GM23338 (cell line): ENCODE results near the gene BRAF. TPM values are rescaled to one million over a fixed set of nuclear protein-coding genes. Genes with fewer than 3 reads are reported as not detected.

Source experiments
- ATAC-seq: fragments of 200-7000 bp; cut with Tn5 transposase; 3 replicates; pipeline ENCODE4 v1.9.1; 2020
- DNase-seq: peaks from one replicate; pipeline ENCODE4 v3.0.0-alpha.2; 2015; ENCODE audit warnings: low spot score
- H2AFZ ChIP-seq: fragments of 200-600 bp; sonication (generic); 2 replicates; pipeline ENCODE4 v1.8.0; 2016; ENCODE audit warnings: antibody characterized with exemption, mild to moderate bottlenecking, moderate library complexity
- H3F3A ChIP-seq: fragments of 200-600 bp; sonication (generic); replicated peaks from 2 replicates; pipeline ENCODE4 v1.8.0; 2017; ENCODE audit warnings: antibody characterized with exemption, mixed run types, low read depth
- H3K27ac ChIP-seq: fragments of 200-600 bp; sonication (generic); 2 replicates; pipeline ENCODE4 v1.6.1; 2016; ENCODE audit warnings: low read depth
- H3K27me3 ChIP-seq: fragments of 200-600 bp; sonication (generic); 2 replicates; pipeline ENCODE4 v1.8.0; 2016; ENCODE audit warnings: mild to moderate bottlenecking, mixed run types, moderate library complexity; ENCODE audit not compliant: insufficient read depth
- H3K36me3 ChIP-seq: fragments of 200-600 bp; sonication (generic); 2 replicates; pipeline ENCODE4 v1.8.0; 2016; ENCODE audit warnings: mild to moderate bottlenecking; ENCODE audit not compliant: insufficient read depth
- H3K4me1 ChIP-seq: fragments of 200-600 bp; sonication (generic); 2 replicates; pipeline ENCODE4 v1.8.0; 2016; ENCODE audit warnings: mild to moderate bottlenecking, moderate library complexity; ENCODE audit not compliant: insufficient read depth
- H3K4me2 ChIP-seq: fragments of 200-600 bp; sonication (generic); 2 replicates; pipeline ENCODE4 v1.7.1; 2017; ENCODE audit warnings: mixed run types
- H3K4me3 ChIP-seq: fragments of 200-600 bp; sonication (generic); 2 replicates; pipeline ENCODE4 v1.6.1; 2016; ENCODE audit warnings: mixed run types
- H3K79me2 ChIP-seq: fragments of 200-600 bp; sonication (generic); replicated peaks from 2 replicates; pipeline ENCODE4 v1.8.0; 2017; ENCODE audit warnings: mild to moderate bottlenecking; ENCODE audit not compliant: insufficient read depth
- H3K9me2 ChIP-seq: fragments of 200-600 bp; sonication (generic); 2 replicates; pipeline ENCODE4 v1.8.0; 2017; ENCODE audit not compliant: insufficient read depth
- H4K20me1 ChIP-seq: fragments of 200-600 bp; sonication (generic); replicated peaks from 2 replicates; pipeline ENCODE4 v1.8.0; 2017; ENCODE audit warnings: mild to moderate bottlenecking; ENCODE audit not compliant: insufficient read depth
- H3K27ac Mint-ChIP-seq: 2 replicates; pipeline ENCODE4 v1.8.0; 2020; ENCODE audit warnings: inconsistent platforms, mild to moderate bottlenecking, moderate library complexity, mixed read lengths
- H3K27me3 Mint-ChIP-seq: 3 replicates; pipeline ENCODE4 v1.8.0; 2022; ENCODE audit warnings: low read depth, mild to moderate bottlenecking, moderate library complexity, mixed read lengths, inconsistent platforms; ENCODE audit not compliant: insufficient read depth, poor library complexity
- H3K36me3 Mint-ChIP-seq: 3 replicates; pipeline ENCODE4 v1.8.0; 2021; ENCODE audit warnings: low read depth, mild to moderate bottlenecking, inconsistent platforms, moderate library complexity, mixed read lengths
- H3K4me1 Mint-ChIP-seq: 3 replicates; pipeline ENCODE4 v1.8.0; 2020; ENCODE audit warnings: mild to moderate bottlenecking, inconsistent platforms, mixed read lengths
- H3K4me3 Mint-ChIP-seq: 3 replicates; pipeline ENCODE4 v1.8.0; 2021; ENCODE audit warnings: moderate library complexity, mild to moderate bottlenecking, inconsistent platforms, mixed read lengths
- H3K9me3 Mint-ChIP-seq: 3 replicates; pipeline ENCODE4 v1.8.0; 2020; ENCODE audit warnings: moderate library complexity, mild to moderate bottlenecking, inconsistent platforms, mixed read lengths
- CREB1 ChIP-seq: fragments of 250-450 bp; sonication (Bioruptor Pico); IDR thresholded peaks from 2 replicates; pipeline ENCODE4 v1.5.0; 2020; ENCODE audit warnings: low read depth, mild to moderate bottlenecking, moderate library complexity
- CTCF ChIP-seq, 2 experiments: fragments of 200-600 bp in 1 of 2; sonication (generic) in 1 of 2; conservative IDR thresholded peaks; 2 replicates each; pipeline versions ENCODE4 v1.5.1 to v1.6.1; 2016 to 2017; ENCODE audit warnings: antibody characterized with exemption in 2 of 2, low read depth in 2 of 2, mild to moderate bottlenecking in 2 of 2, moderate library complexity in 1 of 2
- ETS1 ChIP-seq: IDR thresholded peaks from 2 replicates; pipeline ENCODE4 v1.6.1; 2016; ENCODE audit warnings: antibody characterized with exemption
- EZH2 ChIP-seq: fragments of 200-600 bp; sonication (generic); IDR thresholded peaks from one replicate; pipeline ENCODE4 v1.8.0; 2017; ENCODE audit warnings: antibody characterized with exemption, mild to moderate bottlenecking, low read depth; ENCODE audit not compliant: unreplicated experiment
- EZH2phosphoT487 ChIP-seq: fragments of 200-600 bp; sonication (generic); IDR thresholded peaks from one replicate; pipeline ENCODE4 v1.8.1; 2018; ENCODE audit warnings: antibody characterized with exemption; ENCODE audit not compliant: unreplicated experiment
- JUNB ChIP-seq: IDR thresholded peaks from one replicate; pipeline ENCODE4 v1.6.1; 2016; ENCODE audit warnings: antibody characterized with exemption; ENCODE audit not compliant: unreplicated experiment
- NANOG ChIP-seq: IDR thresholded peaks from 2 replicates; pipeline ENCODE4 v1.6.1; 2016; ENCODE audit warnings: antibody characterized with exemption, borderline replicate concordance
- POLR2AphosphoS5 ChIP-seq: IDR thresholded peaks from 2 replicates; pipeline ENCODE4 v1.6.1; 2016; ENCODE audit warnings: antibody characterized with exemption, low read depth
- STAT1 ChIP-seq: IDR thresholded peaks from one replicate; pipeline ENCODE4 v1.6.1; 2016; ENCODE audit warnings: antibody characterized with exemption; ENCODE audit not compliant: unreplicated experiment
- ZNF114 ChIP-seq: fragments of 250-450 bp; sonication (Bioruptor Pico); IDR thresholded peaks from 2 replicates; pipeline ENCODE4 v1.5.0; 2020; ENCODE audit warnings: mild to moderate bottlenecking, moderate library complexity
- ZNF331 ChIP-seq: fragments of 250-450 bp; sonication (Bioruptor Pico); IDR thresholded peaks from 2 replicates; pipeline ENCODE4 v1.5.0; 2020; ENCODE audit warnings: low read depth, mild to moderate bottlenecking, moderate library complexity
- polyA plus RNA-seq: library from polyadenylated mRNA; unstranded; fragments of >200 nt; fragmentation: Nextera tagmentation; extraction: Ambion mirVana; gene quantifications from 2 replicates; pipeline ENCODE4 v1.2.1, GENCODE V29; 2016
- total RNA-seq: library from RNA; depleted of rRNA; stranded (reverse); fragments of >200 nt; shearing (Covaris generic); gene quantifications from 2 replicates; pipeline ENCODE4 v1.2.3, GENCODE V29; 2014
- TF ChIP-seq, protein P1 (sequence below): fragments of 250-450 bp; sonication (Bioruptor Pico); IDR thresholded peaks from 2 replicates; pipeline ENCODE4 v1.5.0; 2020; ENCODE audit warnings: mild to moderate bottlenecking, moderate library complexity
- TF ChIP-seq, protein P2 (sequence below): IDR thresholded peaks from one replicate; pipeline ENCODE4 v1.6.1; 2018; ENCODE audit warnings: antibody characterized with exemption; ENCODE audit not compliant: unreplicated experiment

Gene BRAF
- total and polyA plus RNA-seq, 2 experiments from 2014 or later, result 14.6 to 36.8 TPM

- Histone ChIP-seq H4K20me1 (no peaks in the 10 kb centered on the region), H3K4me2 (no peak overlapping the region), H3K79me2 (no peaks in the 10 kb centered on the region), H3K27me3 (no peaks in the 10 kb centered on the region), H3F3A (no peaks in the 10 kb centered on the region), H3K27ac (no peak overlapping the region), H3K36me3 (no peaks in the 10 kb centered on the region), H3K9me2 (no peaks in the 10 kb centered on the region), H2AFZ (no peak overlapping the region), H3K4me1 (no peaks in the 10 kb centered on the region), H3K4me3 (no peak overlapping the region)
- Mint-ChIP-seq H3K4me1 (no peaks in the 10 kb centered on the region), H3K27ac (no peak overlapping the region), H3K9me3 (no peaks in the 10 kb centered on the region; the same call in 2 of the 3 replicates), H3K4me3 (no peak overlapping the region), H3K27me3 (peaks cover 4% of the 10 kb centered on the region), H3K36me3 (peaks cover 25% of the 10 kb centered on the region)
- no peak for ATAC-seq
- TF ChIP-seq ZNF114 (CRISPR knock-in tag) (no peak), CTCF (conservative IDR thresholded peaks at IDR 0.05; ENCODE audit: low read depth in 2 of 2) (no peak), STAT1 (no peak), EZH2phosphoT487 (no peak), NANOG (no peak), POLR2AphosphoS5 (no peak), ZNF331 (CRISPR knock-in tag) (no peak), JUNB (no peak), CREB1 (no peak), ETS1 (no peak), EZH2 (no peak)
- TF ChIP-seq, protein P1, sequence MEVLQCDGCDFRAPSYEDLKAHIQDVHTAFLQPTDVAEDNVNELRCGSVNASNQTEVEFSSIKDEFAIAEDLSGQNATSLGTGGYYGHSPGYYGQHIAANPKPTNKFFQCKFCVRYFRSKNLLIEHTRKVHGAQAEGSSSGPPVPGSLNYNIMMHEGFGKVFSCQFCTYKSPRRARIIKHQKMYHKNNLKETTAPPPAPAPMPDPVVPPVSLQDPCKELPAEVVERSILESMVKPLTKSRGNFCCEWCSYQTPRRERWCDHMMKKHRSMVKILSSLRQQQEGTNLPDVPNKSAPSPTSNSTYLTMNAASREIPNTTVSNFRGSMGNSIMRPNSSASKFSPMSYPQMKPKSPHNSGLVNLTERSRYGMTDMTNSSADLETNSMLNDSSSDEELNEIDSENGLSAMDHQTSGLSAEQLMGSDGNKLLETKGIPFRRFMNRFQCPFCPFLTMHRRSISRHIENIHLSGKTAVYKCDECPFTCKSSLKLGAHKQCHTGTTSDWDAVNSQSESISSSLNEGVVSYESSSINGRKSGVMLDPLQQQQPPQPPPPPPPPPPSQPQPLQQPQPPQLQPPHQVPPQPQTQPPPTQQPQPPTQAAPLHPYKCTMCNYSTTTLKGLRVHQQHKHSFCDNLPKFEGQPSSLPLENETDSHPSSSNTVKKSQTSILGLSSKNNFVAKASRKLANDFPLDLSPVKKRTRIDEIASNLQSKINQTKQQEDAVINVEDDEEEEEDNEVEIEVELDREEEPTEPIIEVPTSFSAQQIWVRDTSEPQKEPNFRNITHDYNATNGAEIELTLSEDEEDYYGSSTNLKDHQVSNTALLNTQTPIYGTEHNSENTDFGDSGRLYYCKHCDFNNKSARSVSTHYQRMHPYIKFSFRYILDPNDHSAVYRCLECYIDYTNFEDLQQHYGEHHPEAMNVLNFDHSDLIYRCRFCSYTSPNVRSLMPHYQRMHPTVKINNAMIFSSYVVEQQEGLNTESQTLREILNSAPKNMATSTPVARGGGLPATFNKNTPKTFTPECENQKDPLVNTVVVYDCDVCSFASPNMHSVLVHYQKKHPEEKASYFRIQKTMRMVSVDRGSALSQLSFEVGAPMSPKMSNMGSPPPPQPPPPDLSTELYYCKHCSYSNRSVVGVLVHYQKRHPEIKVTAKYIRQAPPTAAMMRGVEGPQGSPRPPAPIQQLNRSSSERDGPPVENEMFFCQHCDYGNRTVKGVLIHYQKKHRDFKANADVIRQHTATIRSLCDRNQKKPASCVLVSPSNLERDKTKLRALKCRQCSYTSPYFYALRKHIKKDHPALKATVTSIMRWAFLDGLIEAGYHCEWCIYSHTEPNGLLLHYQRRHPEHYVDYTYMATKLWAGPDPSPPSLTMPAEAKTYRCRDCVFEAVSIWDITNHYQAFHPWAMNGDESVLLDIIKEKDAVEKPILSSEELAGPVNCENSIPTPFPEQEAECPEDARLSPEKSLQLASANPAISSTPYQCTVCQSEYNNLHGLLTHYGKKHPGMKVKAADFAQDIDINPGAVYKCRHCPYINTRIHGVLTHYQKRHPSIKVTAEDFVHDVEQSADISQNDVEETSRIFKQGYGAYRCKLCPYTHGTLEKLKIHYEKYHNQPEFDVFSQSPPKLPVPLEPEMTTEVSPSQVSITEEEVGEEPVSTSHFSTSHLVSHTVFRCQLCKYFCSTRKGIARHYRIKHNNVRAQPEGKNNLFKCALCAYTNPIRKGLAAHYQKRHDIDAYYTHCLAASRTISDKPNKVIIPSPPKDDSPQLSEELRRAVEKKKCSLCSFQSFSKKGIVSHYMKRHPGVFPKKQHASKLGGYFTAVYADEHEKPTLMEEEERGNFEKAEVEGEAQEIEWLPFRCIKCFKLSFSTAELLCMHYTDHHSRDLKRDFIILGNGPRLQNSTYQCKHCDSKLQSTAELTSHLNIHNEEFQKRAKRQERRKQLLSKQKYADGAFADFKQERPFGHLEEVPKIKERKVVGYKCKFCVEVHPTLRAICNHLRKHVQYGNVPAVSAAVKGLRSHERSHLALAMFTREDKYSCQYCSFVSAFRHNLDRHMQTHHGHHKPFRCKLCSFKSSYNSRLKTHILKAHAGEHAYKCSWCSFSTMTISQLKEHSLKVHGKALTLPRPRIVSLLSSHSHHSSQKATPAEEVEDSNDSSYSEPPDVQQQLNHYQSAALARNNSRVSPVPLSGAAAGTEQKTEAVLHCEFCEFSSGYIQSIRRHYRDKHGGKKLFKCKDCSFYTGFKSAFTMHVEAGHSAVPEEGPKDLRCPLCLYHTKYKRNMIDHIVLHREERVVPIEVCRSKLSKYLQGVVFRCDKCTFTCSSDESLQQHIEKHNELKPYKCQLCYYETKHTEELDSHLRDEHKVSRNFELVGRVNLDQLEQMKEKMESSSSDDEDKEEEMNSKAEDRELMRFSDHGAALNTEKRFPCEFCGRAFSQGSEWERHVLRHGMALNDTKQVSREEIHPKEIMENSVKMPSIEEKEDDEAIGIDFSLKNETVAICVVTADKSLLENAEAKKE, result no peak
- TF ChIP-seq, protein P2, sequence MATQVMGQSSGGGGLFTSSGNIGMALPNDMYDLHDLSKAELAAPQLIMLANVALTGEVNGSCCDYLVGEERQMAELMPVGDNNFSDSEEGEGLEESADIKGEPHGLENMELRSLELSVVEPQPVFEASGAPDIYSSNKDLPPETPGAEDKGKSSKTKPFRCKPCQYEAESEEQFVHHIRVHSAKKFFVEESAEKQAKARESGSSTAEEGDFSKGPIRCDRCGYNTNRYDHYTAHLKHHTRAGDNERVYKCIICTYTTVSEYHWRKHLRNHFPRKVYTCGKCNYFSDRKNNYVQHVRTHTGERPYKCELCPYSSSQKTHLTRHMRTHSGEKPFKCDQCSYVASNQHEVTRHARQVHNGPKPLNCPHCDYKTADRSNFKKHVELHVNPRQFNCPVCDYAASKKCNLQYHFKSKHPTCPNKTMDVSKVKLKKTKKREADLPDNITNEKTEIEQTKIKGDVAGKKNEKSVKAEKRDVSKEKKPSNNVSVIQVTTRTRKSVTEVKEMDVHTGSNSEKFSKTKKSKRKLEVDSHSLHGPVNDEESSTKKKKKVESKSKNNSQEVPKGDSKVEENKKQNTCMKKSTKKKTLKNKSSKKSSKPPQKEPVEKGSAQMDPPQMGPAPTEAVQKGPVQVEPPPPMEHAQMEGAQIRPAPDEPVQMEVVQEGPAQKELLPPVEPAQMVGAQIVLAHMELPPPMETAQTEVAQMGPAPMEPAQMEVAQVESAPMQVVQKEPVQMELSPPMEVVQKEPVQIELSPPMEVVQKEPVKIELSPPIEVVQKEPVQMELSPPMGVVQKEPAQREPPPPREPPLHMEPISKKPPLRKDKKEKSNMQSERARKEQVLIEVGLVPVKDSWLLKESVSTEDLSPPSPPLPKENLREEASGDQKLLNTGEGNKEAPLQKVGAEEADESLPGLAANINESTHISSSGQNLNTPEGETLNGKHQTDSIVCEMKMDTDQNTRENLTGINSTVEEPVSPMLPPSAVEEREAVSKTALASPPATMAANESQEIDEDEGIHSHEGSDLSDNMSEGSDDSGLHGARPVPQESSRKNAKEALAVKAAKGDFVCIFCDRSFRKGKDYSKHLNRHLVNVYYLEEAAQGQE, result no peak
- no peak for DNase-seq
Measured at GRCh38 chr7:140769852-140770251, 154.9 kb downstream of the BRAF start.
